B cell (primary cell): Measurements from ENCODE around the gene EP300. TPM values are rescaled to one million over a fixed set of nuclear protein-coding genes. Genes with fewer than 3 reads are reported as not detected.

Experiments used
- ATAC-seq: fragments of 200-7000 bp; cut with Tn5 transposase; one replicate; pipeline ENCODE4 v1.10.0; 2021; ENCODE audit warnings: low read depth, mild to moderate bottlenecking, moderate number of reproducible peaks, moderate library complexity
- CTCF ChIA-PET: fragments of 350-600 bp; sonication (Branson Sonifier 250); formaldehyde crosslinking; loops from one replicate; lab custom pipeline; 2021; ENCODE audit warnings: antibody characterized with exemption, inconsistent platforms; lab: Charles Lee
- POLR2A ChIA-PET: fragments of 350-600 bp; sonication (Branson Sonifier 250); formaldehyde crosslinking; loops from one replicate; lab custom pipeline; 2021; ENCODE audit warnings: antibody characterized with exemption; lab: Charles Lee
- DNase-seq: peaks from one replicate; pipeline ENCODE4 v3.0.0; 2013
- H2AFZ ChIP-seq: 2 replicates; pipeline ENCODE4 v1.6.1; 2012; ENCODE audit warnings: mild to moderate bottlenecking, low read depth, low read length; ENCODE audit not compliant: insufficient read depth, poor library complexity, severe bottlenecking
- H3K27ac ChIP-seq, 2 donors: 1 replicate in 1 of 2; 2 replicates in 1 of 2; pipeline ENCODE4 v1.5.1; 2012 to 2013; ENCODE audit warnings: low read length in 2 of 2, mild to moderate bottlenecking in 2 of 2, moderate library complexity in 1 of 2
- H3K27me3 ChIP-seq, 4 experiments: fragments of 200-600 bp in 1 of 4; sonication (generic) in 1 of 4; replicated peaks in 1 of 4; 1 replicate in 2 of 4; 2 replicates in 2 of 4; pipeline versions ENCODE4 v1.6.1 to v1.7.0; 2013 to 2016; ENCODE audit warnings: low read length in 3 of 4, mild to moderate bottlenecking in 2 of 4, mixed read lengths in 1 of 4, moderate library complexity in 1 of 4; ENCODE audit not compliant: insufficient read depth in 4 of 4, control insufficient read depth in 3 of 4; ENCODE audit errors: control extremely low read depth in 1 of 4
- H3K36me3 ChIP-seq, 2 experiments: replicated peaks in 1 of 2; 1 replicate in 1 of 2; 2 replicates in 1 of 2; pipeline versions ENCODE4 v1.6.1 to v1.7.1; 2013; ENCODE audit warnings: low read length in 1 of 2; ENCODE audit not compliant: insufficient read depth in 2 of 2, control insufficient read depth in 1 of 2; ENCODE audit errors: control extremely low read depth in 1 of 2, extremely low read depth in 1 of 2
- H3K4me1 ChIP-seq, 2 donors: fragments of 200-600 bp in 1 of 2; sonication (generic) in 1 of 2; 1 replicate in 1 of 2; 2 replicates in 1 of 2; pipeline versions ENCODE4 v1.5.1 to v1.6.1; 2013 to 2017; ENCODE audit warnings: low read length in 2 of 2; ENCODE audit not compliant: control insufficient read depth in 2 of 2, insufficient read depth in 2 of 2
- H3K4me2 ChIP-seq: replicated peaks from 2 replicates; pipeline ENCODE3; 2012; ENCODE audit warnings: mild to moderate bottlenecking, low read depth, low read length; ENCODE audit not compliant: poor library complexity, severe bottlenecking
- H3K4me3 ChIP-seq, 5 experiments: fragments of 200-600 bp in 1 of 5; sonication (generic) in 1 of 5; 1 replicate in 3 of 5; 2 replicates in 2 of 5; pipeline versions ENCODE4 v1.5.1 to v1.7.0; 2011 to 2016; ENCODE audit warnings: low read length in 4 of 5, mild to moderate bottlenecking in 4 of 5, low read depth in 2 of 5, control low read depth in 1 of 5, moderate library complexity in 1 of 5; ENCODE audit not compliant: insufficient read depth in 1 of 5; ENCODE audit errors: control extremely low read depth in 1 of 5, extremely low read depth in 1 of 5
- H3K79me2 ChIP-seq: fragments of 200-600 bp; sonication (generic); one replicate; pipeline ENCODE4 v1.6.0; 2016; ENCODE audit warnings: low read length; ENCODE audit not compliant: control insufficient read depth, insufficient read depth
- H3K9ac ChIP-seq: fragments of 200-600 bp; sonication (generic); 2 replicates; pipeline ENCODE4 v1.6.1; 2017; ENCODE audit warnings: mild to moderate bottlenecking, low read length, moderate library complexity
- H3K9me3 ChIP-seq, 3 donors: one replicate each; pipeline versions ENCODE4 v1.6.1 to v1.7.1; 2013; ENCODE audit warnings: low read length in 2 of 3; ENCODE audit not compliant: control insufficient read depth in 2 of 3, insufficient read depth in 1 of 3; ENCODE audit errors: control extremely low read depth in 1 of 3
- H4K20me1 ChIP-seq: 2 replicates; pipeline ENCODE4 v1.6.0; 2012; ENCODE audit warnings: mild to moderate bottlenecking, low read length; ENCODE audit not compliant: insufficient read depth, control insufficient read depth, poor library complexity, severe bottlenecking
- H3K27ac Mint-ChIP-seq: one replicate; pipeline ENCODE4 v1.8.0; 2021; ENCODE audit warnings: mixed read lengths
- H3K27me3 Mint-ChIP-seq: one replicate; pipeline ENCODE4 v1.8.0; 2021; ENCODE audit warnings: mixed read lengths
- H3K4me1 Mint-ChIP-seq: one replicate; pipeline ENCODE4 v1.8.0; 2021; ENCODE audit warnings: mixed read lengths
- H3K4me3 Mint-ChIP-seq: one replicate; pipeline ENCODE4 v1.8.0; 2021; ENCODE audit warnings: mixed read lengths
- H3K9me3 Mint-ChIP-seq: one replicate; pipeline ENCODE4 v1.8.0; 2022; ENCODE audit warnings: mixed read lengths; ENCODE audit not compliant: insufficient read depth
- CTCF ChIP-seq: fragments of 200-600 bp; IDR thresholded peaks from one replicate; pipeline ENCODE4 v1.8.0; 2022; ENCODE audit warnings: antibody characterized with exemption, mild to moderate bottlenecking
- EZH2 ChIP-seq: IDR thresholded peaks from 2 replicates; pipeline ENCODE4 v1.6.1; 2012; ENCODE audit warnings: borderline replicate concordance, low read depth, mild to moderate bottlenecking, moderate library complexity, low read length; ENCODE audit not compliant: insufficient read depth, poor library complexity, severe bottlenecking
- WGBS: methylation state at CpG from one replicate; pipeline ENCODE4 v1.1.5; 2013; ENCODE audit warnings: missing lambda C conversion rate; ENCODE audit not compliant: insufficient coverage; 5-methylcytosine and 5-hydroxymethylcytosine counted together
- intact Hi-C: fragments of 100-400 bp; cut with micrococcal nuclease; formaldehyde crosslinking; loops from one replicate; pipeline ENCODE4 v1.10.0; 2022
- polyA plus RNA-seq: library from polyadenylated mRNA; depleted of rRNA; stranded (reverse); fragments of >200 nt; gene quantifications from 2 replicates; pipeline ENCODE4 v1.2.3, GENCODE V29; 2012
- total RNA-seq, 2 donors: library from RNA; stranded (reverse); fragments of 120-200 nt in 1 of 2; gene quantifications; 1 replicate in 1 of 2; 2 replicates in 1 of 2; pipeline versions ENCODE4 v1.2.3 to v1.2.4, GENCODE V29; 2013 to 2022

EP300 gene
- total and polyA plus RNA-seq, 2 donors (not counting 1 experiment from before 2014, with no cell fraction given), result 73.3 to 185 TPM

GRCh38 chr22:41191467-41191866 lies 99.1 kb downstream of the EP300 start:
- H4K20me1 ChIP-seq, result no peaks in the 10 kb centered on the region
- H3K9ac ChIP-seq, result no peak overlapping the region
- CTCF ChIA-PET, result no interaction called here
- H3K36me3 ChIP-seq, result no peaks in the 10 kb centered on the region
- Mint-ChIP-seq H3K27ac (no peak overlapping the region), H3K4me1 (peaks cover 1% of the 10 kb centered on the region), H3K9me3 (no peaks in the 10 kb centered on the region), H3K4me3 (no peak overlapping the region), H3K27me3 (no peaks in the 10 kb centered on the region)
- no peaks in the 10 kb centered on the region for H3K4me1 ChIP-seq
- H3K79me2 ChIP-seq, result no peaks in the 10 kb centered on the region
- H2AFZ ChIP-seq, result no peak overlapping the region
- DNase-seq, result no peak
- no peak overlapping the region for H3K4me2 ChIP-seq
- H3K27ac ChIP-seq, result no peak overlapping the region
- POLR2A ChIA-PET, result interaction anchor here (0.5 kb wide), 1 partner anchor 19 kb away, joined by 6 read pairs; no protein-coding TSS in a partner anchor
- 87% methylated on average over 2 of the region's 2 CpGs for WGBS
- no peak for ATAC-seq
- H3K4me3 ChIP-seq, result no peak overlapping the region
- intact Hi-C loops, result loop anchor here (10.0 kb wide), 1 partner anchor 97 kb away; the partner anchor contains the start of gene EP300
- TF ChIP-seq EZH2 (no peak), CTCF (no peak)
- H3K27me3 ChIP-seq, result no peaks in the 10 kb centered on the region
- no peaks in the 10 kb centered on the region for H3K9me3 ChIP-seq

- no peak overlapping the region for H2AFZ ChIP-seq
- no peak overlapping the region for H3K27ac ChIP-seq
- no peak overlapping the region for H3K27ac Mint-ChIP-seq
- no peaks in the 10 kb centered on the region for H3K9me3 Mint-ChIP-seq
- no peak overlapping the region for H3K9ac ChIP-seq
- no peaks in the 10 kb centered on the region for H4K20me1 ChIP-seq
- ChIA-PET CTCF (interaction anchor here (1.4 kb wide), 1 partner anchor 271 kb away, joined by 3 read pairs; no protein-coding TSS in a partner anchor), POLR2A (interaction anchor here (0.5 kb wide), 1 partner anchor 1018 kb away, joined by 8 read pairs; no protein-coding TSS in a partner anchor)
- peaks cover 7 to 17% of the 10 kb centered on the region in 2 donors for H3K4me1 ChIP-seq
- H3K9me3 ChIP-seq, result no peaks in the 10 kb centered on the region
- no peak overlapping the region for H3K4me2 ChIP-seq
- DNase-seq (no peak), ATAC-seq (no peak)
- no peak overlapping the region for H3K4me3 ChIP-seq
- no peaks in the 10 kb centered on the region for H3K27me3 Mint-ChIP-seq
- peaks cover 16% of the 10 kb centered on the region for H3K4me1 Mint-ChIP-seq
- H3K27me3 ChIP-seq, result no peaks in the 10 kb centered on the region
- no peak for TF ChIP-seq CTCF
- TF ChIP-seq EZH2, result no peak
- intact Hi-C loops, result loop anchor here (10.0 kb wide), 1 partner anchor 99 kb away; the partner anchor contains the start of gene EP300
- WGBS, result 97% methylated on average over 3 of the region's 6 CpGs
- H3K36me3 ChIP-seq, result no peaks in the 10 kb centered on the region
- H3K4me3 Mint-ChIP-seq, result no peak overlapping the region
- no peaks in the 10 kb centered on the region for H3K79me2 ChIP-seq
Measured at GRCh38 chr22:41193829-41194228, 101.4 kb downstream of the EP300 start.
